Endometrial microvascular endothelial cells (primary cell): ENCODE data around the gene CGB2. TPM values are rescaled to one million over a fixed set of nuclear protein-coding genes. Genes with fewer than 3 reads are reported as not detected.
"Not testable (repeated sequence)": the region's sequence is repeated elsewhere in the genome, so short reads cannot be mapped to it uniquely, and the experiment has no call there.

Source experiments
- in situ Hi-C: cut with HindIII; loops from 2 replicates; pipeline ENCODE4 v1.10.0; 2017; ENCODE audit warnings: low sequenced_read_pairs, low pct_unique_long_range_greater_than_20kb; ENCODE audit errors: inconsistent ontology term
- total RNA-seq: library from RNA; depleted of rRNA; stranded (reverse); fragments of >200 nt; gene quantifications from one replicate; pipeline ENCODE4 v1.2.3, GENCODE V29; 2015; ENCODE audit errors: inconsistent ontology term

The CGB2 gene
- total RNA-seq, 1 donor from 2014 or later, result not detected

DNA sequence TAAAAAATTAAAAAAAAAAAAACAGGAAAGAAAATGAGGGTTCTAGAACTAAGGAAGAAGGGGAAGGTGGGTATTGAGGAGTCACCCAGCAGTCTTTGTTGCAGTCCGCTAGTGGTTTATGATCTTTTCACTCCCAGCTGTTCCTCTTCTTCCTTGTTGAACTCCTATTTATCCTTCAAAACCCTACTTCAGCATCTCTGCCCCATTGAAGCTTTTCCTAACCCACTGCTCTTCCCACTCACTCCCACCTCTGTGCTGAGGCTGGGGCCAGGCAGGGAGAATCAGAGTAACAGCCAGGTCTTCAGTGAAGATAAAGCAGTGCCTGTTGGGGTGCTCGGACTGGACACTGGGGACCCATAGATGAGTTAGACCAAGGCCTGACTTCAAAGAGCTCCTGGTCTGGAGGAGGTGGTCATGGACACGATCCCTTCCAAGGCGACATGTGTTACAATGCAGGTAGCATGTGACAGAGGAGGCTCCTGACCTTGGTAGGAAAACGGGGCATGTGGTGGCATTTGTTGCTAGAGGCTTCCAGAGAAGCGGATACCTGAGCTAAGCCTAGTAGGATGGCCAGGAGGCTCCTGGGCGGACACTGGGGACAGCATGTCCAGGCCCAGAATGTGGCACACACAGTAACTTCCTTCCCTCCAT, 26.6 kb upstream of the CGB2 start:
- in situ Hi-C loops, result no loop called here

GRCh38 chr19:49006905-49007304, 24.8 kb upstream of the CGB2 start:
- in situ Hi-C loops, result no loop called here

GRCh38 chr19:49009828-49010227, 21.9 kb upstream of the CGB2 start:
- in situ Hi-C loops, result no loop called here

DNA sequence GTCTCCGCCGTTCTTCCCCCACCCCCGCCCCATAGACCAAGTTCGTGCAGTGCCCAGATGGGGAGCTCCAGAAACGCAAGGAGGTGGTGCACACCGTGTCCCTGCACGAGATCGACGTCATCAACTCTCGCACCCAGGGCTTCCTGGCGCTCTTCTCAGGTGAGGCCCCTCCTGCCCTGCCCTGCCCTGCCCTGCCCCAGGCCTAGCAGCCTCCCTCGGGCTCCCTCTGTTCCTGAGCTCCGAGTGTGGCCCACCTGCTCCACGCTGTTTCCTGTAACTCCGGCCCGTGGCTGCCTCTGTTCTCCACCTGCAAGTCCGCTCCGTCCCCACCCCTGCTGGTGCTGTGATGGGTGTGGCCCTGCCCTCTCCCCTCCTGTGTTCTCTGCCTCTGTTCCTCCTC, 21.2 kb upstream of the CGB2 start:
- in situ Hi-C loops, result no loop called here

GRCh38 chr19:49011194-49011593, 20.5 kb upstream of the CGB2 start:
- in situ Hi-C loops, result no loop called here

DNA sequence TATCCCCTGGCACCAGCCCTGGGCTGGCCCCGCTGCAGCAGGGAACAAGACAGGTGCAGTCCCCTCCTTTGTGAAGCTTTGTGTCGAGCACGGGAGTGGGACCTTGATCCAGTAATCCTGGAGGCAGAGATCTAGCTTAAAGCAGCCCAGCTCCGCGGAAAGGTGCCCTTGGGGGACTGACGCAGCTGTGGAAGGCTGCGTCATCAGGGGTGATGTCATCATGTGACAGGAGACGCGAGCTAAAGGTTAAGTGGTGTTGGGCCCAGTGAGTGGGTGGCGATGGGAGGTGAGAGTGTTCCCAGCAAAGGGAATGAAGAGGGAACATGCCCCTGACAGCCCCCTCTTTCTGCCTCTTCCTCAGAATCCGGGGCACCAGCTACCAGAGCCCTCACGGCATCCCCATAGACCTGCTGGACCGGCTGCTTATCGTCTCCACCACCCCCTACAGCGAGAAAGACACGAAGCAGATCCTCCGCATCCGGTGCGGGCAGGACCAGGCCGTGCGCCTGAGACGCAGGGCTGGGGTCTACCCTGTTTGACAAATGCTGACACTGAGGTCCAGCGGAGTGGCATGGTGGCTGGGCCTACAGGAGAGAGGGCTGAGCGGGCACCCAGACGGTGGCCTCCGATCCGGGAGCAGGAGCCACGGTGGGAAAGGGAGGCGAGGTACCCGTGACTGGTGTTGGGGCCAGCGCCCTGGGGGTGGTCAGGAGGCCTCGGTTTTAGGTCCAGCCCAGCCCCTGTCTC, 17.4 kb upstream of the CGB2 start:
- in situ Hi-C loops, result no loop called here

DNA sequence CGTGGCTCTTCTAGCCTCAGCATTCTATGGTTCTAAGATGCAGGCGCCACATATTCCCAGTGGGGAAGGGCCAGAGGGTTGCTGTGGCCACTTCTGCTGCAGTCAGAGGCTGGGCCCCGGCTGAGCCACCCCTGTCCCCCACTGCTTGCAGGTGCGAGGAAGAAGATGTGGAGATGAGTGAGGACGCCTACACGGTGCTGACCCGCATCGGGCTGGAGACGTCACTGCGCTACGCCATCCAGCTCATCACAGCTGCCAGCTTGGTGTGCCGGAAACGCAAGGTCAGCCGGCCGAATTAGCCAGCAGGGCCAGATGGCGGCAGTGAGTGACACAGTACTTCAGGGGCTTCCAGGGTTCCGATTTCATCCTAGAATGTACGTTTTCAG, 16.8 kb upstream of the CGB2 start:
- in situ Hi-C loops, result no loop called here

DNA sequence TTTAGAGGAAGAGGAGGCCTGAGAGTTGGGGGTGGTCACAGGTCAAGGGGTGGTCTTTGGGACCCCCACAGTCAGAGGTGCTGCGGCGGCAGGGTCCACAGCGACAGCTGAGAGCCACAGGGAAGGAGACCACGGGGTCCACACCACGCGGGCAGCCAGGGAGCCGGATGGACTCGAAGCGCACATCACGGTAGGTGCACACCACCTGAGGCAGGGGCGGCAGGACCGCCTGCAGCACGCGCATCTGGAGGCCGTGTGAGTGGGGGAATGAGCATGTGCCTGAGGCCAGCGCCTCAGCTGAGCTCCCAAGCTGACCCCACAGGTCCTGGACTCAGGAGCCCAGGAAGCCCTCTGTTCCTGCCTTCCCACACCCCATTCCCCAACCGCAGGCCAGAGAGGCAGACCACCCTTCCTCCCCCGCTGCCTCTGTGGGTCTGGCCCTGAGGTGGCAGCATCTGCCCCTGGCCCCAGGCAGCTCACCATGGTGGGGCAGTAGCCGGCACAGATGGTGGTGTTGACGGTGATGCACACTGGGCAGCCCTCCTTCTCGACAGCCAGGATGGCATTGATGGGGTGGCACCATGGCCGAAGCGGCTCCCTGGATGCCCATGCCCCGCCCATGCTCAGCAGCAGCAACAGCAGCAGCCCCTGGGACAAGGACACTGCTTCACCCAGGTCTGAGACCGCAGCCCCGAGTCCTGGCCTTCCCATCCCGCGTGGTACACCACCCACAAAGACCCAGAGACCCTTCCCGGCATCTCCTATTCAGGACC, 15.4 kb upstream of the CGB2 start:
- in situ Hi-C loops, result no loop called here

DNA sequence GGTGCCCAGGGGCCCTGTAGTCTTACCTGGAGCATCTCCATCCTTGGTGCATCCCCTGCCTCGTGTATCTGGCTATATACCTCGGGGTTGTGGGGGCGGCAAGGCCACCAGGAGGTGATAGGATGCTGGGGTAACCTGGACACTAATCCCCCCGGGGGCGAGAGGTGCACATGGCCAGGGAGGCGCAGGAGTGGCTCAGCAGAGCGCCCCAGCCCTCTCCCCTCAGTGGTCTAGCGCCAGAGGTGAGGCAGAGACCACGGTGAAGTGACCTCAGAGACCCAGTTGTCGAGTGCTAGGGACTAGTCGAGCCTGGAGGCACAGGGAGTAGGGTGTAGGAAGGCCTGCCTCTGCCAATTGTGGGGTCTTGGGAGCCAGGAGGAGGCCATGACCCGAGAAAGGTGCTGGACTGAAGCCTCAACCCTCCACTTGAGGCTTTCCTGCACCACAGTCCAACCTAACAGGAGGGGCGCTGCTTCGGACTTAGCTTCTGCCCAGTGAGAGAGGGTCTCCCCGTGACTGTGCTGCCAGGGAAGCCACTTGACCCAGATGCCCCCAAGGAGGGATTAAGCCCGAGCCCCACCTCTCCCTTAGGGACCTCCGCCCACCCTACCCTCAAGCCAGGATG, 14.5 kb upstream of the CGB2 start, which contains the start of gene LHB:
Gene LHB (minus strand): TSS at position 51 of the 625 bp plus-strand sequence. CDS start 10 bp downstream, at position 41.
- in situ Hi-C loops, result no loop called here

DNA sequence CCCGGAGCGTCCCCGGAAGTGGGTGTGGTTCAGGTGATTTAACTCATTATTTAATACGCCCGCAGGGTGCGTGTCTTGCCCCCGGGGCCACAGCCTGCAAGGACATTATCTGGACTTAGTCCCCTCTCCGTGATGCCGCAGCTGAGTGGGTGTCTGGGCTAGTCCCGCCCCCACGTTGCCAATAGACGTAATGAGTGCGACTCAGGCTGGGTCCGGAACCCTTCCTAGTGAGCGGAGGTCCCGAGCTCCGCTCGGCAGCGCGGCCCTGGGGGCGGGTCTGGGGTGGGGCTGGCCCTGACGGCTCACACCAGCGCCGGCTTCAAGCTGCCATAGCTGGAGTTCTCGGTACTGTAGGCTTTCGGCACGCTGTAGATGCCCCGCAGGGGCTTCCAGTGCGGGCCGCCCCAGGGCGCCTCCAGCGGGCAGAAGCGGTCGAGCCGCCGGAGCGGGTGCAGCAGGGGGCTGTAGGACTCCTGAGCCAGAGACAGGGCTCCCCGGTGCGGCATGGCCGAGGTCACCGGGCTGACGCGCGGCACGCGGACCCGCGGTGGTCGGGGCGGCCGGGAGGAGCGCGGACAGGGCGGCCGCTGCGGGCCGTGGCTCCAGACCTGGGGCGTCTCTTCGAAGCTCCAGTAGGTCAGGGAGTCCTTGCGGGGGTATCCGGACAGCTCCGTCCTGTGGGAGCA, 13.9 kb upstream of the CGB2 start:
- in situ Hi-C loops, result no loop called here

DNA sequence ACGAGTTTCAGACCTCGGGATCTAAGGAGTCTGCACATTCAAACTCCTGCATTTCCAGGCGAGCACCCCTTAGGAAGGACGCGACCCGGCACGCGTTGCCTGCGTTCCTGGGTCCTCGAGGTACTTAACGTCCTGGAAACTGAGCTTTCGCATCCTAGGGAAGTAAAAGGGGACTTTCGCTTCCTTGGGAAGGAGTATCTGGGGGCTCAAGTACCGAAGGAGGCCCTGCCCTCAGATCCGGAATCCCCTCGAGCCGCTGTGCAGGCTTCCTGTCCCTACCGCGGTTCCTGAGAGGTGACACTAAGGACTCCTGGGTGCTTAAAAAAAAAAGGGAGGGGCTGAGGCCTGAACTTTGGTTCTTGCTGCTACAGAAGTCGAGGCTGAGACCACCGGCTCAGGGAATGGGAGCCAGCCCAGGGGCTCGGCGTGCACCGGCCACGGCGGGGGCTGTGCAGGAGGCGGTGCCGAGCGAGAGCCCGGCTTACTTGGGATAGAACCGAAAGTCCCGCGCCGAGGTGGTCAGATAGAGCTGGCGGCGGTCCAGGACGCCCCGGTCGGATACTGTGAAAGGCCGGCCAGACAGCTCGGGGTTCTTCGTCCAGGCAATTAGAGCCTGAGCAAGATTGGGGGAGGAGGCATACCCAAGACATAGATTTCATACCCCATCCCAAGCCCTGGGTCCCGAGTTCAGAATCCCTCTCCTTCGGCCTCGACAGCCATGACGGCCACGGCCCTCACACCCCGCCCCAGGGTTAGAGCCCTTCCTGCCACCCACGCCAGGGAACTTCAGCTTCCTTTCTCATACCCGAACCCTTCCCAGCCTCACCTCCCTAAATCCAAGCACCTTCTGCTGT, 13.1 kb upstream of the CGB2 start:
- in situ Hi-C loops, result not testable (repeated sequence)

DNA sequence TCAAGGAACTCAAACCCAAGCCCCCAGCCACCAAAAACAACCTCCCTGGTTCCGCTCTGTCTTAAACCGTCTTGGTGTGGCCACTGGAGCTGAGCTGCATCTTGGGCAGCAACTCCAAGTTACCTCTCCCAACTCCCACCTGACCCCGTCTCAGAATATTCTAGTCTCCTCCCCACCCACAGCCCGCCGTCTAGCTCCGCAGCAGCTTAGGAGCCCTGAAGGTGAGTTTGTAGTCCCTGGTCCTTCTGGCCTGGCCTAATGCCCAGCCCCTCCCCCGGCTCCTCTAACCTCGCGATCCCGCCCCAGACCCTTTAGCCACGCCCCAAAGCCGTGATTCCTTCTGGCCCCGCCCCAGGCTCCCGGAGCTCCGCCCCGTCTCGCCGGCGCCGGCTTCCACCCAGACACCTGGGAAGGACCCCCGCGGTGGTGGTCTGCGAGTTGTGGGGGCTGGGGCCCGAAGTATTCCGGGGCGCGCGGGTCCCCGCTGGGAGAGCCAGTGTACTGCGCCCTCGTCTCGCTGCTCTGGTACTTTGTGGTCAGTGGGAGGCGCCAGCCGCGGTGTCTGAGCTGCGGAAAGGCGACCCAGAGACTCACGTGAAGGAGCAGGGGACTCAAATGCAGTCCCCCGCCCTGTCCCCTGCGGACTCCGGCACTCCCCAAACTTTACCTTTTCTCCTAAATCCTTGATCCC, 12.3 kb upstream of the CGB2 start:
- in situ Hi-C loops, result no loop called here

- in situ Hi-C loops, result no loop called here
Measured at GRCh38 chr19:49020342-49020741, 11.3 kb upstream of the CGB2 start.

GRCh38 chr19:49020931-49021895, 10.5 kb upstream of the CGB2 start:
- in situ Hi-C loops, result no loop called here

DNA sequence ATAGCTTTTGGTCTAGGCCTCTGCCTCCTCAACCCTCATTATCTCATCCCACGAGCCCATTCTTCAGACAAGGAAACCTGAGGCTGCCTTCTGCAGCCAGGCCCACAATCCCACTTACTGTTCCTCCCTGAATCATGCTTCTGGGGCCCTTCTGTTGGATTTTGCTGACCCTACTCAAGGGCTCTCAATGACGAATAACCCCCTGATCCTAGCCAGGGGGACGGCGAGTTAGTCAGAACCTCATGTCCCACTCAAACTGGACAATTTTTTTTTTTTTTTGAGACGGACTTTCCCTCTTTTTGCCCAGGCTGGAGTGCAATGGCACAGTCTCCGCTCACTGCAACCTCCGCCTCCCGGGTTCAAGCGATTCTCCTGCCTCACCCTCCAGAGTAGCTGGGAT, 9.6 kb upstream of the CGB2 start:
- in situ Hi-C loops, result no loop called here

GRCh38 chr19:49024233-49024632, 7.5 kb upstream of the CGB2 start, which contains the start of gene CGB3:
Gene CGB3 (minus strand): TSS chr19:49024333. CDS start chr19:49023971, 362 bp downstream.
- in situ Hi-C loops, result not testable (repeated sequence)
